Smooth muscle cell (in vitro differentiated cells): ENCODE data around the gene WDFY1. TPM values are rescaled to one million over a fixed set of nuclear protein-coding genes. Genes with fewer than 3 reads are reported as not detected.
A peak's percentile ranks its signal among the peaks of the same experiment; 100 is the strongest.

Experiments used
- DNase-seq: peaks from one replicate; lab custom pipeline; 2025; ENCODE audit not compliant: unreplicated experiment; lab: John Stamatoyannopoulos, UW
- H2AFZ ChIP-seq: fragments of 200-600 bp; sonication (generic); 2 replicates; pipeline ENCODE4 v1.6.0; 2016; ENCODE audit warnings: antibody characterized with exemption, low read depth, mild to moderate bottlenecking
- H3F3A ChIP-seq: fragments of 200-600 bp; sonication (generic); 2 replicates; pipeline ENCODE4 v1.6.0; 2017; ENCODE audit warnings: antibody characterized with exemption, low read depth
- H3K27ac ChIP-seq: fragments of 200-600 bp; sonication (generic); 2 replicates; pipeline ENCODE4 v1.5.1; 2016; ENCODE audit warnings: low read depth, mild to moderate bottlenecking
- H3K27me3 ChIP-seq: fragments of 200-600 bp; sonication (generic); 2 replicates; pipeline ENCODE4 v1.6.1; 2016; ENCODE audit warnings: low read depth, mild to moderate bottlenecking
- H3K36me3 ChIP-seq: fragments of 200-600 bp; sonication (generic); 2 replicates; pipeline ENCODE4 v1.5.1; 2016; ENCODE audit warnings: low read depth
- H3K4me1 ChIP-seq: fragments of 200-600 bp; sonication (generic); 2 replicates; pipeline ENCODE4 v1.5.1; 2016; ENCODE audit warnings: low read depth
- H3K4me2 ChIP-seq: fragments of 200-600 bp; sonication (generic); 2 replicates; pipeline ENCODE4 v1.6.0; 2016; ENCODE audit warnings: mild to moderate bottlenecking
- H3K4me3 ChIP-seq: fragments of 200-600 bp; sonication (generic); 2 replicates; pipeline ENCODE4 v1.5.1; 2016; ENCODE audit warnings: mild to moderate bottlenecking
- H3K79me2 ChIP-seq: fragments of 200-600 bp; sonication (generic); 2 replicates; pipeline ENCODE4 v1.6.0; 2016; ENCODE audit warnings: low read depth, mild to moderate bottlenecking
- H3K9ac ChIP-seq: fragments of 200-600 bp; sonication (generic); 2 replicates; pipeline ENCODE4 v1.6.0; 2016; ENCODE audit warnings: low read depth
- H3K9me3 ChIP-seq: fragments of 200-600 bp; sonication (generic); replicated peaks from 2 replicates; pipeline ENCODE4 v1.5.1; 2016; ENCODE audit warnings: low read depth
- H4K20me1 ChIP-seq: fragments of 200-600 bp; sonication (generic); 2 replicates; pipeline ENCODE4 v1.6.0; 2016; ENCODE audit warnings: low read depth
- CTCF ChIP-seq: fragments of 200-600 bp; sonication (generic); IDR thresholded peaks from 2 replicates; pipeline ENCODE4 v1.5.1; 2017; ENCODE audit warnings: borderline replicate concordance, mild to moderate bottlenecking, antibody characterized with exemption; ENCODE audit not compliant: insufficient read depth, poor library complexity, severe bottlenecking
- WGBS: methylation state at CpG from one replicate; pipeline ENCODE4 v1.1.7; 2016; ENCODE audit warnings: low lambda C conversion rate; 5-methylcytosine and 5-hydroxymethylcytosine counted together
- polyA plus RNA-seq: library from polyadenylated mRNA; unstranded; fragments of >200 nt; fragmentation: Nextera tagmentation; extraction: Ambion mirVana; gene quantifications from 2 replicates; pipeline ENCODE4 v1.2.1, GENCODE V29; 2016
- total RNA-seq: library from RNA; depleted of rRNA; stranded (reverse); fragments of >200 nt; gene quantifications from 2 replicates; pipeline ENCODE4 v1.2.3, GENCODE V29; 2014

Gene WDFY1
- total and polyA plus RNA-seq, 2 experiments from 2014 or later = 31.6 to 58.6 TPM

GRCh38 chr2:223900066-223900465 is 45.1 kb downstream of the WDFY1 start:
- no peak overlapping the region for H3K9ac ChIP-seq
- H3K4me2 ChIP-seq = no peak overlapping the region
- H3K4me3 ChIP-seq = no peak overlapping the region
- TF ChIP-seq CTCF = no peak
- H3K79me2 ChIP-seq = peaks cover 3% of the 10 kb centered on the region
- H4K20me1 ChIP-seq = peaks cover 5% of the 10 kb centered on the region
- H3K9me3 ChIP-seq = no peaks in the 10 kb centered on the region
- no peaks in the 10 kb centered on the region for H3F3A ChIP-seq
- H2AFZ ChIP-seq = no peak overlapping the region
- DNase-seq = no peak
- no peak overlapping the region for H3K27ac ChIP-seq
- WGBS = 95% methylated on average over 6 of the region's 6 CpGs
- no peaks in the 10 kb centered on the region for H3K27me3 ChIP-seq
- no peaks in the 10 kb centered on the region for H3K4me1 ChIP-seq
- H3K36me3 ChIP-seq = peaks cover 15% of the 10 kb centered on the region

DNA sequence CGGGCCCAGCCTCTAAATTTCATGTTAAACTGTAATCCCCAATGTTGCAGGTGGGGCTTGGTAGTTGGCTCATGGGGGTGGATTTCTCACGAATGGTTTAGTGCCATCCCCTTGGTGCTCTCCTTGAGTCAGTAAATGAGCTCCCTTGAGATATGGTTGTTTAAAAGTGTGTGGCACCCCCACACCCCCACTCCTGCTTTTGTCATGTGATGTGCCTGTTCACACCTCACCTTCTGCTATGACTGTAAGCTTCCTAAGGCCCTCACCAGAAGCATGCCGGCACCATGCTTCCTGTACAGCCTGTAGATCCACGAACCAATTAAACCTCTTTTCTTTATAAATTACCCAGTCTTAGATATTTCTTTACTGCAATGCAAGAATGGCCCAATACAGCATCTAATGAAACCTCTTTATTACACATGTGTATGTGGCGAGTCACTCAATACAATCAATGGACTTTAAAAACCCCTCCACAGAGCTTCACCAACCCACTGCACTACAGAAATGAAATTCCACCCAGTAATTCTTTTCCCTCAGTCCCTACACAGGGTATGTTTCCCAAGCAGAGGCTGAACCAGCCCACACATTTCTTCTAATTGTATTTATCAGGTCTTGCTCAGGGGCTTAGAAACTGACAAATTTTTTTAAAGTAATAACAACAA is 47.3 kb downstream of the WDFY1 start:
- no peak overlapping the region for H3K4me3 ChIP-seq
- 95% methylated on average over 5 of the region's 5 CpGs for WGBS
- no peaks in the 10 kb centered on the region for H3K9me3 ChIP-seq
- H3K36me3 ChIP-seq = peaks cover 15% of the 10 kb centered on the region
- no peak overlapping the region for H3K9ac ChIP-seq
- no peaks in the 10 kb centered on the region for H3K27me3 ChIP-seq
- H4K20me1 ChIP-seq = peaks cover 5% of the 10 kb centered on the region
- H3K4me2 ChIP-seq = no peak overlapping the region
- no peak for DNase-seq
- H3F3A ChIP-seq = no peaks in the 10 kb centered on the region
- TF ChIP-seq CTCF = no peak
- H2AFZ ChIP-seq = no peak overlapping the region
- no peaks in the 10 kb centered on the region for H3K4me1 ChIP-seq
- H3K79me2 ChIP-seq = no peaks in the 10 kb centered on the region
- H3K27ac ChIP-seq = no peak overlapping the region

DNA sequence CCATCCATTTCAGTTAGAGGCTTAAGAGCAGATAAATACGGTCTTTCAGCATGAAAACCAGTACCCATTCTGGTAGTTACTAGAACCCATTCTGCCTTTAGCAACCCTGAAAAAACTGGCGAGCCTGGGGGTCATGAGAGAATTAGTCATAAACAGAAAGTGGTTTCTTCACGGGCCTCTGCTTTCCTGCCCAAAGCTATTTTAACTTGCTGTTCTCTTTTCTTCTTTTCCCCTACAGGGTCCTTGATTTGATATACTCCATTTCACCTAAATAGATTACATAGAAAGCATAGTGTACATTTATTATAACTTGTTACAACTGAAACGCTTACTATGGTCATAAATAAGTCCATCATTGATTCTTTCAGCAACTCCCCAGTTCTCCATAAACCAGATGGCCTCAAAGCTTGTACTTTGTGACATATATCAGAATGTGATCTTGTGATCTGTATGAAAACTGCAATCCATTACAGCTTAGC is 48.3 kb downstream of the WDFY1 start:
- Histone ChIP-seq H3K4me3 (no peak overlapping the region), H3K36me3 (peaks cover 15% of the 10 kb centered on the region), H3F3A (no peaks in the 10 kb centered on the region), H3K4me1 (no peaks in the 10 kb centered on the region), H3K4me2 (no peak overlapping the region), H3K27ac (no peak overlapping the region), H4K20me1 (no peaks in the 10 kb centered on the region), H3K9ac (no peak overlapping the region), H3K79me2 (no peaks in the 10 kb centered on the region), H3K9me3 (no peaks in the 10 kb centered on the region), H3K27me3 (no peaks in the 10 kb centered on the region), H2AFZ (no peak overlapping the region)
- WGBS = 79% methylated on average over 4 of the region's 4 CpGs
- no peak for TF ChIP-seq CTCF
- no peak for DNase-seq

DNA sequence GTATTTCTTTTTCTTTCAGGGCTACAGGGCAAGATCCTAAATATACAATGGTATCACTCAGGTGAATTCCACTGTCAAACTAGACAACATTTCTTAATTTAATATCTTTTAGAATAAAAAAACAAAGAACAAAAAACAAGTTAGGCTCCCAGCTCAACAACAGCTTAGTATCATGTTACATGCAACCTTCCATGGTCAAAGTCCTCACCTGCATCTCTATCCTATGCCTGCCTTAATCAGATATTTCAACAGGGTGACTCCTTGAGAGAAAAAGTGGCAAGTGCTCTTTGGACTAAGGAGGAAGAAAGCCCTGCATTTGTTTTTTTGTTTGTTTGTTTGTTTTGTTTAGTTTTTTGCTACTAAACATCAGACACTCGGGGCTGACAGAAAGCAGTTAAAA is 50.2 kb downstream of the WDFY1 start:
- DNase-seq = no peak
- H3K27me3 ChIP-seq = no peaks in the 10 kb centered on the region
- H3K4me3 ChIP-seq = no peak overlapping the region
- H2AFZ ChIP-seq = no peak overlapping the region
- H3K36me3 ChIP-seq = peaks cover 4% of the 10 kb centered on the region
- H3K9ac ChIP-seq = no peak overlapping the region
- H3K79me2 ChIP-seq = no peaks in the 10 kb centered on the region
- H3K4me1 ChIP-seq = no peaks in the 10 kb centered on the region
- no peaks in the 10 kb centered on the region for H3K9me3 ChIP-seq
- no peak overlapping the region for H3K4me2 ChIP-seq
- H3F3A ChIP-seq = no peaks in the 10 kb centered on the region
- 100% methylated on average over 1 of the region's 1 CpG for WGBS
- no peak for TF ChIP-seq CTCF
- H3K27ac ChIP-seq = peak overlapping the region; percentile 38
- H4K20me1 ChIP-seq = no peaks in the 10 kb centered on the region
